ENCODE data around the gene ARL15. TPM values are rescaled to one million over a fixed set of nuclear protein-coding genes. Genes with fewer than 3 reads are reported as not detected.

Gene ARL15
- polyA plus RNA-seq, 6 donors from 2014 or later = 16.1 to 27.1 (median 21.2) TPM

DNA sequence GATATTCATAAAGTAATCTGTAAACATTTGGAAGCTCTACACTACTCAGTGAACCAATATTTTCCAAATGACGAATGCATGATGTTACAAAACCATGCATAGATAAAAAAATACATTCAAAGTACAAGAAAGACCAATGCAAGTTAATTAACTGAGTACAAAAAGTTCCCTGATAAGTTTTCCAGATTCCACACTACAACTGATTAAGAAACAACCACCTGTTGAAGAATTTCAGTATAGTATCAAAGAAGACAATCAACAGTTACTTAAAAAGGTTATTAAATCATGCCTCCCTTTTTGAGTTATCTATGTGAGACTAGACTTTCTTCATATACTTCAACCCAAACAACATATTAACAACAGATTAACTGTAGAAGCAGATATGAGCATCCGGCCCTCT lies 192.4 kb downstream of the ARL15 start:
- peaks cover 0 to 5% of the 10 kb centered on the region in 2 donors for H3K36me3 Mint-ChIP-seq
- ATAC-seq (ENCODE audit: low read depth in 2 of 2) (no peak), DNase-seq (no peak)
- H3K4me1 Mint-ChIP-seq = peaks cover 7 to 20% (median 14%) of the 10 kb centered on the region in 3 donors
- no peak overlapping the region for H3K27ac Mint-ChIP-seq
- H3K4me3 Mint-ChIP-seq = no peak overlapping the region
- no peaks in the 10 kb centered on the region for H3K9me3 Mint-ChIP-seq
- H3K27me3 Mint-ChIP-seq = no peaks in the 10 kb centered on the region

DNA sequence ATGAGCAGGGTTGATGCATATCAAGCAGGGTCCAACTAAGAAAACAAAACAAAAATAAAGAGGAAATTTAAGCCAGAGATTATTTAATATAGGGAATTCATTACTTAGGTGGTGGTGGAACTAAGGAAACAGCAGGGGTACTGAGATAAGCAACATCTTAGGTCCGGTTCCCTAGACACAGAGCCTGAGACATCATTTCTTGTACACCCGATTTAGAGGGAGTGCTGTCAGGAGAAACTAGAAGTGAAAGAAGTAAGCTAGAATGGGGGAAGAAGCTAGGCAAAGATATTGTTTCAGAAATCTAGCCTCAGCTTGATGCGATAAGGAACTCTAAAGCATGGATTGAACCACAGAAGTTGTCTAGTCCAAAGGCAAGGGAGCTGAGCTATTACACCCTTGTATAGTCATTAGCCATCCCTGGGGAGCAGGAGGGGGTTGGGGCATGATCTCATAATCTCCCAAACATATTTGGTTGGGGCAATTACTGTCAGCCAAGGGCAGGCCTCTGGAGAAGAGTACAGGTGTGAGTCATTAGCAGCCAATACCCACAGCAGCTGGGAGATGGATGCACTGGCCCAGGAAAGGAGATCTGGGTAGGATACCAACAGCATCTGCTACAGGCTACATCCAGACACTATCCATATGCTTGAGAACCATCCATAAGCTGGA lies 194.5 kb downstream of the ARL15 start:
- Mint-ChIP-seq H3K36me3 (peaks cover 0 to 15% of the 10 kb centered on the region in 2 donors), H3K4me1 (peaks cover 7 to 20% (median 14%) of the 10 kb centered on the region in 3 donors), H3K27ac (peak overlapping the region in 4 of 6 donors; percentile 21 to 63 (median 50)), H3K4me3 (no peak overlapping the region), H3K27me3 (no peaks in the 10 kb centered on the region), H3K9me3 (no peaks in the 10 kb centered on the region)
- DNase-seq (no peak), ATAC-seq (ENCODE audit: low read depth in 2 of 2) (no peak)

DNA sequence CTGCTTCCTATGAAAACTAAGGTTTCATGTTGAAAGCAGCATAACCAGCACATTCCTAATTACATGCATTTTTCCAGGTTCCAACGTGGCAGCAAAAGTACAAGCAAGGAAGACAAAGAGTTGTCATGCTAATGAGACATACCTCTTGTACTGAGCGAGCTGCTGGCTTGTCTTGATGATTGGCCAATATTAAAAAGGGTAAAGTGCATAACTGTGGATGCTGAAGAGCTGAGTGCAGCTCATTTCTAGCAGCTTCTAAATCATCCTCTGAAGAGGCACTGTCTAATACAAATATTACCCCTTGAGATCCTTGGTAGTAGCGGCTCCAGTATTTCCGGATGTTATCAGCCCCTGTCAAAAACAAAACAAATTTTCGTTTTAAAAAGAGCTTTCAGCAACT lies 197.3 kb downstream of the ARL15 start:
- Mint-ChIP-seq H3K4me1 (peaks cover 7 to 17% (median 10%) of the 10 kb centered on the region in 3 donors), H3K36me3 (peaks cover 0 to 15% of the 10 kb centered on the region in 2 donors), H3K27me3 (no peaks in the 10 kb centered on the region), H3K9me3 (no peaks in the 10 kb centered on the region), H3K27ac (no peak overlapping the region), H3K4me3 (no peak overlapping the region)
- ATAC-seq (ENCODE audit: low read depth in 2 of 2) = no peak
- DNase-seq = no peak

DNA sequence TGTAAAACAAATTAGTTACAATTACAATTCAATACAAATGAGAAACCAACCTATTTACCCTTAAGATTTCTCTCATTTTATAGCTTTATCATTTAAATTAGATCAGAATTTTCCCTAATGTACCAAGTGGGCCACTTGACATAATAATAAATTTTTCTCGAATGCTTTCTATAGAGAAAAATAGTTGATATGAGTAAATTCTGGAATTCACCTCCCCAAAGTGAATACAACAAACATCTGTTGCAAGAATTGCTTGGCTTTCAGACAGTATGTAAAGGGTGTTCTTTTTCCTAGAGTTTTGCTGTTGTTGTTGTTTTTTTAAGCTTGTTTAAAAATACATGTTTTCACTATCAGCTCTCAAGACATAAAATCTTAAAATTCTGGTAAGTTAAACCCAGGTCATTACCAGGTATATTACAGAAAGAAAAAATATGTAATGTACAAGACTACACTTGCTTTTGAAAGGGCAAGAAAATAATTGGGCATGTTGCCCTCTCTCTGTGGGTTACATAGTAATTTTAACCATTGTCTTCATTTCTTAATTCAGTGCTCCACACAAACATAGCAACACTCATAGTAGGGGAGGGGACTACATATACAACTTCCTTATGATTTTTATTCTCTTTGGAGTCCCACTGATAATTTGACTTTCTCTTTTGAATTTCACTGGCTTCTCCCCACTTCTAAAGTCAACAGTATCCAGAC lies 200.6 kb downstream of the ARL15 start:
- no peaks in the 10 kb centered on the region for H3K27me3 Mint-ChIP-seq
- peaks cover 0 to 2% (median 0%) of the 10 kb centered on the region in 7 donors for H3K9me3 Mint-ChIP-seq
- no peak for DNase-seq
- no peak for ATAC-seq (ENCODE audit: low read depth in 2 of 2)
- H3K4me3 Mint-ChIP-seq = no peak overlapping the region
- no peak overlapping the region for H3K27ac Mint-ChIP-seq
- H3K36me3 Mint-ChIP-seq = peaks cover 13 to 28% of the 10 kb centered on the region in 2 donors
- H3K4me1 Mint-ChIP-seq = no peaks in the 10 kb centered on the region

DNA sequence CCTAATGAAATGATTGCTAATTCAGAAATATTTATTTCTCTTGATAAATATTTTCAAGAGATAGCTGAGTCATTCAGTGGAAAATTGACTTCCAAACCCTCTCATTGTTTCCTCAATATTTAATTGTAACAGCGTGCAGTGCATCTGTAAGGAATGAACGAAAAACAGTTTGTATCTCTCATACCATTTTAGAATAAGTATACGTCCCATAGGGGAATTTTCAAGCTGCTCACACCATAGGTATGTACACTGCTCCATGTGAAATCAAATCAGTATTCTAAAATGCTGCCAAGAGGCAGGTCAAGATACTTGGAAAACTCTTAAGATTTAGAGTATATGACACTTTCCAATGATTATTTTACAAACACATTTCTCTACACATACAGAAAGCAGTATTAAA lies 202.2 kb downstream of the ARL15 start:
- no peak overlapping the region for H3K4me3 Mint-ChIP-seq
- peaks cover 13 to 25% of the 10 kb centered on the region in 2 donors for H3K36me3 Mint-ChIP-seq
- peaks cover 0 to 2% (median 0%) of the 10 kb centered on the region in 7 donors for H3K9me3 Mint-ChIP-seq
- no peaks in the 10 kb centered on the region for H3K27me3 Mint-ChIP-seq
- no peak overlapping the region for H3K27ac Mint-ChIP-seq
- H3K4me1 Mint-ChIP-seq = no peaks in the 10 kb centered on the region
- no peak for ATAC-seq (ENCODE audit: low read depth in 2 of 2)
- no peak for DNase-seq

DNA sequence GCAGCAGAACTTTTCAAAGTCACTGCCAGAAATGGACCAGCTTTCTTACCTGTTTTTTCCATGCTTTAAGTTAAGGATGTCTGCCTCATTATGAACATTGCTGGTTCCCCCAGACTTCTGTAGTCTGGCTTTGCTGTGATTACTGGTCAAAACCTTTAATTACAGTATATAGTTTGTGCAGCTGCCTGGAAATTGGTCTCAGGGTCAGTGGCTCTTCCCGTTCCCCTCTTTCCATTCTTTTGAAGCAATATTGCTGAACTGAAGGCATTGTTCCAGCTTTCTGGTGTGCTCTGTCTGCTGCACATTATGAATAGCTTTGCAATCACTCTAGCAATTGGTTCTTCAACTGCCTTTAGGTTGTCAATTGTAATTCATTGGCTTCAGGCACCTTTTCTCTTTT lies 206.5 kb downstream of the ARL15 start:
- peaks cover 13% of the 10 kb centered on the region in 2 donors for H3K36me3 Mint-ChIP-seq
- ATAC-seq (ENCODE audit: low read depth in 2 of 2) (no peak), DNase-seq (no peak)
- no peak overlapping the region for H3K4me3 Mint-ChIP-seq
- H3K9me3 Mint-ChIP-seq = peaks cover 0 to 2% (median 0%) of the 10 kb centered on the region in 7 donors
- H3K27ac Mint-ChIP-seq = no peak overlapping the region
- no peaks in the 10 kb centered on the region for H3K4me1 Mint-ChIP-seq
- no peaks in the 10 kb centered on the region for H3K27me3 Mint-ChIP-seq

DNA sequence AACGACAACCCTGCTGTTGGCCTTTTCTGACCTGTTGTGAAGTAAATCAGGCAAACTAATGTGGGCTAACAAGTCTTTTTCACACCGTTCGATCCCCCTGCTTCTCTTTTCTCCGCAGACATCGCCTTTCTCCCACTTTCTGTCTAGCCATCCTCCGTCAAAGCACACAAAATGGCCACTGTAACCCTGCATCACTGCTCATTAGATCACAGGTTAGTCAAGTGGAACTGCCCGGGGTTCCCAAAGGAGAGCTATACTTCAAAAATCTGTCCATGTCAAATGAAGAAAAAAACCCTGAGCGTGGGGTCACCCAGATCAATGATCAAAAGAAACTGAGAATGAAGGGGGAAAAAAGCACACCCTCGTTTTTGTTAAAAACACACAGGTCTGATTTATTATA lies 212.1 kb downstream of the ARL15 start:
- H3K4me3 Mint-ChIP-seq = no peak overlapping the region
- no peak overlapping the region for H3K27ac Mint-ChIP-seq
- DNase-seq (no peak), ATAC-seq (ENCODE audit: low read depth in 2 of 2) (no peak)
- peaks cover 12 to 21% (median 18%) of the 10 kb centered on the region in 3 donors for H3K4me1 Mint-ChIP-seq
- no peaks in the 10 kb centered on the region for H3K9me3 Mint-ChIP-seq
- no peaks in the 10 kb centered on the region for H3K36me3 Mint-ChIP-seq
- no peaks in the 10 kb centered on the region for H3K27me3 Mint-ChIP-seq

DNA sequence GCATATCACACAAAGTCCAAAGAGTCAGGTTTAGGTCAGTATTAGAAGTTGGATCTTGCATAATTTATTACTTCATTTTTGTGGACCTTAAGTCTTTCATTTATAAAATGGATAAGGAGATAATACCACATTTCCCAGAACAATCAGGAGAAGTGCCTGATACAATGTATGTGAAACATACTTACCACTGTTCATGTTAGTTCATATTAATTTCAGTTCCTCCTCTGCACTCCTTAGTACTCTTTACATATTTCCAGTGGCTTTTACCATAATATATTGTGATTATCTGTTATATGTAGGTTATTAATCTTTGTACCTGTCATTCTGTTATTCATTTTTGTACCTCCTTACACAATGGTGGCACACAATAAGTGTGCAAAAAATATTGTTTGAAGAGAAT lies 214.4 kb downstream of the ARL15 start:
- Mint-ChIP-seq H3K27ac (peak overlapping the region in 3 of 6 donors; percentile 29 to 46 (median 37)), H3K36me3 (no peaks in the 10 kb centered on the region), H3K4me1 (peaks cover 12 to 21% (median 18%) of the 10 kb centered on the region in 3 donors), H3K9me3 (no peaks in the 10 kb centered on the region), H3K4me3 (peak overlapping the region in 2 of 8 donors; percentile 25 to 42), H3K27me3 (no peaks in the 10 kb centered on the region)
- ATAC-seq (ENCODE audit: low read depth in 2 of 2) (no peak), DNase-seq (no peak)

DNA sequence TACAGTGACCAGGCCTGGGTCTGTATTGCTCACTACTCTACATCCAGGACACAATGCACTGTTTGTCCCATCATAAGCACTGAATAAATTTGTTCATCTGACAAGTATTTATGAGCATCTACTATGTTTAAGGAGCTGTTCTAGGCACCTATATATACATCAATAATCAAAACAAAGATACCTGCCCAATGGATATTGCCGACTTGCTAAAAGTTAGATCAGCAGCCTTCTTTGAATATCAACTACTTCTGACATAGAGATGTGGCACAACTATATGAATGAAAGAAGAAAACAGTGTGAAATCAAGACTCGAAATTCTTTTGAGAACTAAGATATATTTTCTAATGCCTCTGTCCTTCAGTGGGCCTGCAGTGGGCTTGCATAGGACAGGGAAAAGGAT lies 215.7 kb downstream of the ARL15 start:
- Mint-ChIP-seq H3K27me3 (no peaks in the 10 kb centered on the region), H3K9me3 (no peaks in the 10 kb centered on the region), H3K4me3 (peak overlapping the region in 2 of 8 donors; percentile 18 to 45), H3K36me3 (no peaks in the 10 kb centered on the region), H3K4me1 (peaks cover 12 to 21% (median 18%) of the 10 kb centered on the region in 3 donors), H3K27ac (peak overlapping the region in 4 of 6 donors; percentile 29 to 93 (median 81))
- ATAC-seq (ENCODE audit: low read depth in 2 of 2) = no peak
- no peak for DNase-seq

DNA sequence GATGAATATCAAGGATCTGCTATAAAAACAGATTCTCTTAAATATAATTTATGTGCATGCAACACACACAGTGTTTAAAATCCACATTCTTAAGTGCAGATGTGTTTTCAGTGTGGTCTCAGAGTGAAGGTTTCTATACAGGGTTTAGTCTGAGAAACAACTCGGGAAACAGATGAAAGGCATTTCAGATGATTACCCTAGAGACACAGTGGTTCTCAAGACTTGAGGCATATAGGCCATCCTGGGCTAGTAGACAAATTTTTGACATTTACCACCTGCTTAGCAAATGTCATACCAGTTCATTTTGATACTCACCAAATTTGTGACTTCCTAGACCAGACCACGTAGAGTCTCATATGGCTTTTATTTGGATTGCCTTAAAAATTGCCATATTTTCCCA lies 216.5 kb downstream of the ARL15 start:
- peaks cover 12 to 21% (median 18%) of the 10 kb centered on the region in 3 donors for H3K4me1 Mint-ChIP-seq
- H3K9me3 Mint-ChIP-seq = no peaks in the 10 kb centered on the region
- no peak for ATAC-seq (ENCODE audit: low read depth in 2 of 2)
- H3K4me3 Mint-ChIP-seq = no peak overlapping the region
- DNase-seq = no peak
- H3K27me3 Mint-ChIP-seq = no peaks in the 10 kb centered on the region
- H3K27ac Mint-ChIP-seq = no peak overlapping the region
- no peaks in the 10 kb centered on the region for H3K36me3 Mint-ChIP-seq

DNA sequence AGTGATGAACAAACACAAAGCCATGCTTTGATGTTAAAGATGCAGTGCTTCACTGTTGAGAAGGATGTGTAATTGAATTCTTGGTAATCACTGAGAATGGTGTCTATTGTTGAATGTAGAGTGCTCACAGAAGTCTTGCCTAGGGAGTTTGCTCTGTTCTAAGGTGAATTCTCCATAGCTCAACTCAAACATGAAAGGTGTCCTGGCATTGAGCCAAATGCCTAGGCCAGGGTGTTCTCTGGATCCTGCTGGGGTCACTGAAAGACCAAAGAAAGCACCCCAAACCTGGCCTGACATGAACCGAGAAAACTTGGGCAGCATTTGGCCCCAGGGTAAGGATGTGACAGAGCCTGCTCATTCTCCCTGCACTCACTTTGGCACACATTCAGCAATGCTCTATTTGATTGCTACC lies 217.3 kb downstream of the ARL15 start:
- H3K4me1 Mint-ChIP-seq = peaks cover 9 to 18% (median 17%) of the 10 kb centered on the region in 3 donors
- ATAC-seq (ENCODE audit: low read depth in 2 of 2) = no peak
- no peak overlapping the region for H3K4me3 Mint-ChIP-seq
- DNase-seq = no peak
- H3K27me3 Mint-ChIP-seq = no peaks in the 10 kb centered on the region
- peaks cover 0 to 3% of the 10 kb centered on the region in 2 donors for H3K36me3 Mint-ChIP-seq
- no peak overlapping the region for H3K27ac Mint-ChIP-seq
- H3K9me3 Mint-ChIP-seq = no peaks in the 10 kb centered on the region

DNA sequence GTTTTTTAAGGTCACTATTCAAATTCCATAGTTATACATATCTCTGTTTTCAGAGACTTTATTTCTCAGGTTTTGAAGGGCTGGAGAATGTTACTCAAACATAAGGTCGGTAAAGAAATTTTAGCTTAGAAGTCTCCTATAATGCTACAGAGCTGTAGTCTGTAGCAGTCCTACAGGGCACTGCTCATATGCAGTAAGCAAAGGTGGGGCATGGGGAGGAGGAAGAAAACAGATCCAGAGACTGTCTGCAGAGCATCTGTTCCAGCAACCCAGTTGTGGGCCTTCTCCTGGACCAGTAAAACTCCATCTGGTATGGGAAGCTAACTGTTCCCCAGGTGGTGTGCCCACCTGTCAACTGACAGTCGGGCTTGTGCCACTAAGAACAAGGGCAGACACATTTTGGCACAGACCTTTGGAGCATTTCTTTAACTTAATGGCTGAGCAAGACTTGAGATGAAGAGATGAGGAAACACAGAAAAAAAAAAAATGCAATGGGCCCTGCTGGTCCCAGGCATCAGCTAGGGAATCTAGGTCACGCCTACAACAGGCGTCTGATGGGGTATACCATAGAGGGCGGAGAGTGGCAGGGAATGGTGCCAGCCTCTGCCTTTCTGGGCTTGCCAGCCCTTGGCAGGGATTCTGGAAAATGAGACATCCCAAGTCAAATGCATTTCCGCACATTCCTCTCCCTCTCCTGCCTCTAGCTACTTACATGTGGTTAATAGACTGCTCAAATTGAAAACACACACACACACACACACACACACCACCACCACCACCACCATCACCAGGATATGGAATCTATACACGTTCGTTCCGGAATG lies 218.9 kb downstream of the ARL15 start:
- no peak for ATAC-seq (ENCODE audit: low read depth in 2 of 2)
- H3K4me3 Mint-ChIP-seq = no peak overlapping the region
- H3K27me3 Mint-ChIP-seq = no peaks in the 10 kb centered on the region
- H3K27ac Mint-ChIP-seq = no peak overlapping the region
- peaks cover 8 to 18% (median 15%) of the 10 kb centered on the region in 3 donors for H3K4me1 Mint-ChIP-seq
- peaks cover 0 to 6% of the 10 kb centered on the region in 2 donors for H3K36me3 Mint-ChIP-seq
- H3K9me3 Mint-ChIP-seq = no peaks in the 10 kb centered on the region
- DNase-seq = no peak

DNA sequence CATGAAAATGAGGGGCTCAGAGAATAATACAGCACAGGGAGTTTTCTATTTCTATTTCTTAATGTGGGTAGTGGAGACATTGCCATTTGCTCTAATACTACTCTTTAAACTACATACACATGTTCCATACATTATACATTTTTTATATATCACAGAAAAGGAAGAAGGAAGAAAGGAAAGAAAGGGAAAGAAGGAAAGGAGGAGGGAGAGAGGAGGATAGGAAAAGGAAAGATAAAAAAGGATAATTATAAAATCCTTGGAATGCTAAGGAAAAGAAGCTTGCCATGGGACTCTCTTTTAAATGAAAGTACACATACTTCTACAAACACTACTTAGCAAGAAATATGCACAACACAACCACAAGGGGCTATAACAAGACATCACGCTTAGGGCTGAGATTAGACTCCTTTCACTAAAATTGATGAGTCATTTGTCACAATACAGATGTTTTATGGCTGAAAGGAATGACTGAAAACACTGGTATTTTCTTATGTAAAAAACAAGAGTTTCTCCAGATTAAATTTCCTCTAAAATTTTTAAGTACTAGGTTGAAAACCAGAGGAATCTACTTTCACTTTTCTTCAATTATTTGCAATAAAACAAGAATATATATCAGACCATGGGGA lies 219.8 kb downstream of the ARL15 start:
- Mint-ChIP-seq H3K4me3 (no peak overlapping the region), H3K27ac (peak overlapping the region in 1 of 6 donors; percentile 1), H3K27me3 (no peaks in the 10 kb centered on the region), H3K36me3 (peaks cover 0 to 6% of the 10 kb centered on the region in 2 donors), H3K9me3 (no peaks in the 10 kb centered on the region), H3K4me1 (peaks cover 8 to 12% (median 11%) of the 10 kb centered on the region in 3 donors)
- ATAC-seq (ENCODE audit: low read depth in 2 of 2) = no peak
- DNase-seq = no peak
